HG03025 (cell line): ENCODE data around the gene KCNQ1OT1.

Experiments
- ATAC-seq: cut with Tn5 transposase; IDR thresholded peaks from one replicate; pipeline ENCODE4 v1.9.1; 2021; ENCODE audit warnings: mild to moderate bottlenecking, moderate library complexity; ENCODE audit not compliant: unreplicated experiment, low FRiP score

Gene KCNQ1OT1

DNA sequence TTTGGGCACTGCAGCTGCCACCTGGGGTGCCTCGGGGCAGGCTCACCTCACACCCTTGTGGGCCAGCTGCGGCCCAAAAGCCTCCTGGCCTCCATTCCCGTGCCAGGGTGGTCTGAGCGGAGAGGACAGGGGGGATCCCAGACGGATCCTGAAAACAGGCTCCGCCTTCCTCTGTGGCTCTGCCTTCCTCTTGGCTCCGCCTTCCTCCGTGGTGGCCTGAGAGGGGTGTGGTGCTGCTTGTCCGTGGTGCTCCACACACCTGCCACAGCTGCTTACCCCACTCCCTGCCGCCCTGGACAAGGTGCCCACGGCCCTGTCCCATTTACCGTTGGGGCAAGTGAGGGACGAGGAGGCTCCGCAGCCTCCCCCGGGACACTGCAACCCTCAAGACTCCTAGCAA is 23.2 kb upstream of the KCNQ1OT1 start:
- ATAC-seq, result no peak

DNA sequence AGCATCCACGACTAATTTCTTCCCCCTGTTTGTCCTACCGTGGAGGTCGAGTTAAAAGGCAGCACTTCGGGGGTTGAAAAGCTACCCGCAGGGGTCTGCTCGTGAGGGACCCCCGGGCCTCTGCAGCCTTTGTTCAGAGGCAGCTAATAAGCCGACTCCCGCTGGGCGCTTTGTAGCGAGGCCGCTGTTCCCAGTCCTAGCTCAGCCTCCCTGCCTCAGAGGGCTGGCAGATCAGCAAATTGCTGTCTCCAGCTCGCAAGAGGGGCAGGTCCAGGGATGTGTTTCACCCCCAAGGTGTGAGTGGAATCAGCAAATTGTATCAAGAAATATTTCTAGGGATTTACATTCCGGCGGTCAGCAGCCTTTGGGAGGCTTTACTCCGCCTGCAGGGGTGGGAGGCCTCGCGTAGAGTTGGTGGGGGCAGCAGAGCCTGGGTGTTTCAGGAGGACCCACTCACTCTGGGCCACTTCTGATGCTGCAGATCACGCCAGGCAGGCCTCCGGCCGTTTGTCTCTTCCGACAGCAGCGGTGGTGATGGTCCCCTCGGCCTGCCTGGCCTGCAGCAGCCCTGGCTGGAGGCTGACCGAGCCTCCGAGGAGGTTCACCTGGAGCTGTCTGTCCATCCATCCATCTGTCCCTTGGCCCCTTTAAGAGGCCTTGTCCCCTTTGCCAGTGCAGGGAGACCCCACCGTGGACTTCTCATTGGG is 21.6 kb upstream of the KCNQ1OT1 start:
- no peak for ATAC-seq

DNA sequence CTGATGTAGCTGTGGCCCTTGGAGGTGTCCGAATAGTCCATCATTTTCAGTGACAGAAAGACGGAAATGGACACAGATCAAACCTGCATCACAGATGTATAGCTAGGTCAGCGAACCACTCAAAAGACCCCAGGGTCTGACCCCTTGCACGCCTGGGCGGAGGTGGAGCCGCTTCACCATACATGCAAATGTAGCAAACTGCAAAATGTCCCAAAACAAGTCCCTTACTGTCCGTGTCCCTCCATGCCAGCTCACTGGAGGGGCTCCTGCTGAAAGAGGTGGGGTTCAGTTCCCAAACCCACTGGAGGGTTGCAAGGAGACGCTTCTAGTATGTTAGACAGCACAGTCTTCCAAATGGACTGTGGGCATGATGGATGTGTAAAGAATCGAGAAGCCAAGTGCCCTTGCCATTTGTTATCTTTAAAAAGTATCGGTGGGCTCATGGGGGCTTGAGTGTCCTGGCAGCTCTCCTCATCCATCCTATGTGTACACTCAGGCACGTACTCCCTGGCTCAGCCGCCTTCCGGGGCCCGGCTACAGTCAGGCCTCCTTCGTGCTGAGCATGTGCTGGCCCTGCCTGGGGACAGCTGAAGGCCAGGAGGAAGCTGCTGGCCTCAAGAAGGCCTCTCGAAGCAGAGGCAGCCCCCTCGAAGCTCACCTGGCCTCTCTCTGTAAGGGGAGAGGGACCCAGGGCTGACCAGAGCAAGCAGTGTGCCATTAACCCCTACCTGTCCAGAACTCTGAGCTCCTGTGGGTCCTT is 20.2 kb upstream of the KCNQ1OT1 start:
- ATAC-seq, result no peak

DNA sequence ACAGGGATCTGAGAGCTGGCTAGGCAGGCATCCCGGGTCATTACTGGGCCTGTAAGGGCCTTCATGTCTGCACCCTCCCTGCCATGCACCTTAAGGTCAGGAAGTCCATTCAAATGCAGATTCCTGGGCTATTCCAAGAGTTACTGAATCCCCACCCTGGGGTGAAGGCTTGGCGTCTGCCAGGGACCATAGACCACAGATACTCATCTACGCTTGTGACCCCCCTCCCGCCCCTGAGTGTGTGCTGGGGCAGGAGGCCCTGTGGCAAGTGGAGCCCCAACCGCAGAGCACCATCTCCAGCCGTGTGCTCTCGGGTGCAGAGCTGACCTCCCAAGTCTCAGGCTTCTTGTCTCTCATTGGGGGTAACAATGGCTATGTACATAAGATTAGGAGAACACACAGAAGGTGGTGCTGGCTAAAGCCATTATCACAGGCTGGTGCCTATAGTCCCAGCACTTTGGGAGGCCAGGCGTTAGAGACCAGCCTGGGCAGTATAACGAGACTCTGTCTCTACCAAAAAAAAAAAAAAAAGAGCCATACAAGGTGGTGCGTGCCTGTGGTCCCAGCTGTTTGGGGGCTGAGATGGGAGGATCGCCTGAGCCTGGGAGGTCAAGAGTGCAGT is 19.1 kb upstream of the KCNQ1OT1 start:
- ATAC-seq, result no peak

DNA sequence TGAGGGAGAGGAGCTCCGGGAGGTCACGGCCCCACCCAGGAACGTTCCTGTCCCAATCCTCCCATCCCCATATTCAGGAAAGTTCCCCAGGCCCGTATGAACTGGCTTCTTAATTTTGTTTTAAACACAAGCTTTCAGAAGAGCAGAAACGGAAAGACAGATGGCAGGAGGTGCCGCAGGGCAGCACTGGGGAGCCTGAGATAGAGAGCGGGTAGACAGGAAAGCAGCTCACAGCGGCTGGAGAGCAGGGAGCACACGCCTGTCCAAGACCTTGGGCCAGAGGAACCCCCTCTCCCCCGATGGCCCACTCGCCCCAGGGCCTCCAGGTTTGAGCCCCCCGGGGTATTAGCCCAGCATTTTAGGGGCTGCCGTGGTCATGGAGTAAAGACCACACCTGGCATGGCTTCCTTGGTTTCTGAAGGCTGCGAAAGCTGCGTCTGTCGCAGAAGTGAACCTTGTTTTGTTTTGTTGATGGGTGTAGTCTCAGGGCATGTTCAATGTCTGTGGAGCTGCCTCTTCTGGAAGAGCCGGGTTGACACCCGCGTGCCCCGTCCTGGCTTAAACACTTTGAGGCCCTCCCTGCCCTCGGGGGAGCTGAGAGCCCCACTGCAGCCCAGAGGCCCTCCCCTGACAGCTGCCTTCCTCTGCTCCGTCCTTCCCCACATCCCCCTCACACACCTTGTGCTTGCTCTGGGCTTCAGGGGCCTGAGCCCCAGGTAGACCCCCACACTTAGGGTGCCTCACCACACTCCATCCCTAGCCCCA is 17.9 kb upstream of the KCNQ1OT1 start:
- ATAC-seq, result no peak

DNA sequence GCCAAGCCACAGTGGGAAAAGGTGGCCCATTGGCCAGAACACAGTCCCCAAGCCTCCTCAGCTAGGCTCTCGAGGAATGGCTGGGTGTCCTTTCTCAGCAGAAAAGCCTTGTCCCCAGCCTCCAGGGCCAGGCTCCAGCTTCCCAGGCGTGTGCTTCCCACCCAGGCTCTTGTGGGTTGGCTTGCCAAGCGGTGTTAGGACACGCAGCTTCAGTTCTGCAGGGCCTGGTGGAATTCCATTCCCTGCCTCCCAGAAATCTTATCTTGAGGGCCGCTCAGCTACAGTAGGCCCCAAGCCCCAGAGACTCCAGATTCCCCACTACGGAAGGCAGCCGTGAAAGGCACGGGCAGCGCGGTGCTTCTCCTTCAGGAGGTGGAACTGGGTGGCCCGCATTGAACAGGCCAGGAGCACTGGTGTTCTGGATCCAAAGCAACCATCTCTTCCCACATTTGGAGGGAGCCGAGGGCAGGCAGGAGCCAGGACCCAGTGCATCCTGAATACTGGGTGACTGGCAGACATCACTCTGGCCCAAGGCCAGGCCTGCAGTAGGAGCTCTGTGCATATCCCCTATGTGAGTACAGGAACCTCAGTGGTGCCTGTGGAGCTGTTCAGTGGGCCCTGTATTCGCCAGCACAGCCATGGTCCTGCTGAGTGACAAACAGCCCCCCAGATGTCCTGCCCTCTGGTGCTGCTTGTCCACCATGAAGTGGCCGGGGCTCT is 16.7 kb upstream of the KCNQ1OT1 start:
- no peak for ATAC-seq

DNA sequence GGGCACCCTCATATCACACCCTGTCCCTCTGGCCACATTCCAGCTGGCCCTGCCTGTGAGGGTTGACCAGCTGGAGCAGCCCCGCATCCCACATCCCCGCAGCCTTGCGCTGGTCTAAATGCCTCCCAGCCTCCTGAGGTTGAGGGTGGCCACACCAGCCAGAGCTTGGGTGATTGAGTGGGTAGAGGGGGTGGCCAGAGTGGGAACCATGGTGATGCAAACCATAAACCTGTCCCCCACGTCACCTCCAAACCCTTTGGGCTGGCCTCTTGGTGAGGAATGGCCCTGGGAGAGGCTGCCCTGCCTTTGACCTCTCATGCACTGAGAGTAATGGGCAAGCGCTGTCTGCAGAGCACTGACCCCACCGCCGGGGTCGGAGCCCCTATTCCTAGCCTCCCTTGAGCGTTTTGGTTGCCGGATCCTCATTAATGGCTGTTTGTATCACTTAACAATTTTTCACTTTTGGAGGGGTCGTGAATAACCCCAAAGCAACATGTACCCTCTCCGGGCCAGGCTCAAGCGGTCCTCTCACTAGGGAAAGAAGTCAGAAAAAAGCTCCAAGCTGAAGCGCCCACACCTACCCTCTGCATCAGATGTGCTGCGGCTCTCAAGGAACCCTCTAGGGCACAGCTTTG is 16.0 kb upstream of the KCNQ1OT1 start:
- ATAC-seq, result no peak

DNA sequence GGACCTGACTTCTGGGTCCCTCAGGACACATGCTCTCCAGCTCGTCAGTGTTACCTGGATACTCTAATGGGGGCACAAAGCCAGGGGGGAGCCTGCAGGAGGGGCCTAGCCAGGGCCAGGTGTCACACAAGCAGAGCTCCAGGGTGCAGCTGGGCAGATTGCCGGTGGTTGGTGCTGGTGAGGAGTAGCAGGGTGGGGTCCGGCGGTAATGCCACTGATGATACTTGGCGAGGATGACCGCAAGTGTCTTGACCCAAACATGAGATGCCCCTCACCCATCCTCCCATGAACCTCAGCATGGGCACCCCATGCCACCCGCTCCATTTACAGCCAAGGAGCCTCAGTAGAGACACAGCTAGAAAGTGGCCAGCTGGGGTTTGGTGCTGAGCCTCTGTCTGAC is 15.1 kb upstream of the KCNQ1OT1 start:
- ATAC-seq, result no peak

DNA sequence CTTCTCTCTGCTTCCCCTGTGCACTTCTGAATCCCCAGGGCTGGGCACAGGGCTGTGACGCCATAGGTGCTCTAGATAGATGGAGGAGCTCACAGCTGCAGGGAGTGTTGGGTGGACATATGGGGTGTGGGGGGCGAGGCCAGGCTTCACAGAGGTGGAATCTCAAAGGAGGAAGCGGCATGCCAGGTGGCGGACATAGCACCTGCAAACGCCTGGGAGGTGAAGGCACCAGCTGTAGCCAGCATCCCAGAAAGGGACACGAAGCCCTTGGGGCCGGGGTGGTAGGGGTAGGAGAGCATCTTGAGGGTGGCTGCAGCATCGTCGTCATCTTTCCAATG is 14.6 kb upstream of the KCNQ1OT1 start:
- no peak for ATAC-seq

DNA sequence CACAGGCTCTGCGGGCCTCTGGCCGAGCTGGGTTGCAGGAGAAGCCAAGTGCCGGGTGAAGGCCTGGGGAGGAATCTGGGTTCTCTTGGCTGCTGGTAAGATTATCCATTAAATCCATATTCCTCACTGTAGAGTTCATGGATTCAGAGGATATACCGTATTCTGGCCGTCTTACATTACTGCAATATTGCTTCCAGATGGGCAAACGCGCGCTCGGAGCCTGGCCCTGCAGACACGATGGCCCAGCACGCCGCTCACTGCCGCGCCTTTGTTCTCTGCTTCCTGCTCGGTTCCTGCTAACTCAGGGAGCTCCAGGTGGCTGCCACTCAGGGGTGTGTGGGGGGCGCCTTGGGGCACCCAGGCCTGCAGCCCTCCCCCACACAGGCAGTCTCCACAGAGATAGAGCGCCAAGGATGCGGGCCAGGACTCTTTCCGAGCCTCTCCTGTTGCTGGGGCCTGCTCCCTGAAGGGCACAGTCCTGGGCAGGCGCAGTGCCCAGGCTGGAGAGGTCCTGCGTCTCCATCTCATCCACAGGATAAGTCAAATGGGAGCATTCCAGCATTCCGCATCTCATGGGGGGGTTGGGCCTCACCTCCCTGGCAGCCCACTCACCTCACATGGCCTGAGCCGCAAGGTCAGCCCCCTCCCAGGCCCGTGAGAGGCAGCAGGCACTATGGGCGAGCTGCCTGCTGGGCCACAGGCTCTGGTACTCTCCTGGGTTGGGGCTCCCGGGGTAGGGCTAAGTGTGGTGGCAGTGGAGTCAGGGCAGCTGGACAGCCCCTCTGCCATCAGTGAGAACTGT is 14.1 kb upstream of the KCNQ1OT1 start:
- ATAC-seq, result no peak

DNA sequence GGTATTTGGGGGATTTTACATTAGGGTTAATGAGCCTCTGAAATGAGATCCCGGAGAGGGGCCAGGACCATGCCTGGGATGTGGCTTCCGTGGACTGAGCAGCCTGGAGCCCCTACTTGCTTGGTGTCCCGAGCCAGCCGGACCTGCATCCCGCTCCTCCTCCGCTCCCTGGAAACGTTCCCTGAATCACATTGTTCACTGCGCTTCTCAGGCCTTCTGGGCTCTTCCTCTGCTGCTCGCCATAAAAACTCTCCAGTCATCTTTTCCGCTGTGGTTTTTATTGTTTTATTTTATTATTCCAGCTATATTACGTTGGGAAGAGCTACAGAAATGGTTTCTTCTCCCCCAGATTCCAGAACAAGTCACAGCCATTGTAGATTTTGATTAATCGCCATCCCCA is 13.3 kb upstream of the KCNQ1OT1 start:
- ATAC-seq, result no peak

DNA sequence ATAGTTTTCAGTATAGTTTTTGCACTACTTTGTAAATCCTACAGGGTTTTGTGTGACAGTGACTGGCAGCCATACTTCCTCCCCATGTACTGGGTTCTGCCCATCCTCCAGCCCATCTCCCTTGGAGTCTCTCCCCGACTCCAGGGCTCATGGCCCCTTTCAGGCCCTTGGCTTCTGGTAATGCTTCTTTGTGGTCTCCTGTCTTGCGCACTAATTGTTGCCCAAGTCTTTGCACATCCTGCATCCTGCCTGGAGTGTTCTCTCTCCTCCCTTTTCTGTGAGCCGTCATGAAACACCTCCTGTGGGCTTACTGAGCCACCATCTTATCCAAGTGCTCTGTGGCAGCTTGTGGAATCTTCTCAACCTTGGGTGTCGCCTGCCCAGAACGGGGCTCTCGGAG is 11.4 kb upstream of the KCNQ1OT1 start:
- ATAC-seq, result no peak

DNA sequence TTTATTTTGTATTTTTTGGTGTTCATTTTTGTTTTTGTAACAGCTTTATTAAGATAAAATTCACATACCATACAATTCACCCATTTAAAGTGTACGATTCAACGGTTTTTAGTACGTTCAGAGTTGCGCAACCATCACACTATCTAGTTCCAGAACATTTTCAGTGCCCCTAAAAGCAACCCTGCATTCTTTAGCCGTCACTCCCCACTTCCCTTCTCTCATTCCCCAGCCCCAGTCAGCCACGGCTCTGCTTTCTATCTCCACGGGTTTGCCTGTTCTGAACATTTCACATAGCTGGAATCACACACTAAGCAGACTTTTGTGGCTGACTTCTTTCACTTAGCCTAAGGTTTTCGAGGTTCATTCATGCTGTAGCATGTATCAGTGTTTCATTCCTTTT is 9.6 kb upstream of the KCNQ1OT1 start:
- no peak for ATAC-seq

DNA sequence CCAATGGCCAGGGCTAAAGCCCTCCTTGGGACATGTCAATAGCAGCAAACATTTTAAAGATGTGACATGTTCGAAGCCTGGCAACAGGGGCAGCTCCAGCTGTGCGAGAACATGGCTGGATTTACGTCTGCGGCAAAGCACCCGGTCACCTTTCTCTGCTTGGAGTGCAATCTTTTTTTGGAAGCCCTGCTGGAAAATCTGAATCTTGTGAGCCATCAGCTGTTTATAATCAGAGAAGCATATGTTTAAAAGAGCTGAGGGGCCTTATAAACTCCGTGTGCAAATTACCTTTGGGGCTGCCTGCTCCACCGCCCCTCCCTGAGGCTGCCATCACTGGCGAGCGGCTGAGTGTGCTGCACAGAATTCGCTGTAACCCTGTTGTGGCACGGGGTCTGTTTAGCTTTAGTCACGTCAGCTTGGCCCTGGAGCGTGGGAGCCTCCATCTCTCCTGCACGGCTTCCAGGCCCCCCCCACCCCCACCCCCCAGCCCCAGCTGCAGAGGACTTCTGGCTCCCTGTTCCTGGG is 9.0 kb upstream of the KCNQ1OT1 start:
- no peak for ATAC-seq

DNA sequence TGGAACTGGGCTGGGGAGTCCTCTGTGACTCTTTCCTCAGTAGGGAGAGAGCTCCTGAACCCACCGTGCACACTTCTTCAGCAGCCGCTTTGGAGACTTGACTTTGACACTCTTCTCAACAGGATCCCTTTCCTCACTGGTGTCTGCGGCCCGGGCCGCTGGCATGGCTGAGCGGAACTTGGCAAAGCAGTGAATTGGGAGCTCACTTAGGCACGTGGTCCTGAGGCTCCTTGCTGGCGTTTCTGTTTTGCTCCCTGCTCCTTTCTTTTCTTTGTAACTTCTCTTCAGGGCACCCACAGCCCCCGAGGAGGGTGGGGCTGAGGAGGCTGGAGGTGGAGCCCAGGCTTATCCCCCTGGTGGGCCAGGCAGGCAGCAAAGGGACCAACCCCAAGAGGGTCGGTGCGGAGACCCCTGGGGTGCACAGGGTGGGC is 8.4 kb upstream of the KCNQ1OT1 start:
- no peak for ATAC-seq

DNA sequence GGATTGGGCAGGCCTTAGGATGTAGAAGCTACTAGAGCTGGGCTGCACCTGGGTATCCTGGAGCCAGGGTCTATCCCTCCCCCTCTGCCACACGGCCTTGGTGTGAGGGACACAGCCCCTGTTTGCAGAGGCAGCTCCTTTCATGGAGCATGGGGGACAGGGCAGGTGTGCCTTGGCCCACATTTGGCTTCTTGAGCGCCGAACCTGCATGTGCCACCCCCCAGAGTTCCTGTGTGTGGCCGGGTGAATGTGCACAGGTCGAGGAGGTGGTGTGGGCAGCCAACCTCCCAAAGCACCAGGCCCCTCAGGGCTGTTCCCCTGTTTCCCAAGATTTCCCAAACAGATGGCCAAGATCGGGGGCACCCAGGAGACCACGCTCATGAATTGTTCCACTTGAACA is 7.9 kb upstream of the KCNQ1OT1 start:
- no peak for ATAC-seq

DNA sequence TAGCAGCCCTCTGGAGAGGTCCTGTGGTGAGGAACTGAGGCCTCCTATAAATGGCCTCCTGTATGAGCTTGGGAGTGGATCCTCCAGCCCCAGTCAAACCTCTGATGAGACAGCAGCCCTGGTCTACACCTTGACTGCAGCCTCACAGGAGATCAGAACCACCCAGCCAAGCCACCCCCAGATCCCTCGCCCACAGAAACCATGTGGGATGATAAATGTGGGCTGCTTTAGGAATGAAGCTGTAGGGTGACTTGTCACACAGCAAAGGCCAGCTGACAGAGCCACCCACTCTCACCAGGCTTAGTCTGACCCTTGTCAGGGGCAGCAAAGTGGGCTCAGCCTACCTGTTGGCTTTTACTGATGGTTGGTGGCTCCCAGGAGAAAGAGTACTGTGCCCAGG is 6.5 kb upstream of the KCNQ1OT1 start:
- ATAC-seq, result no peak

DNA sequence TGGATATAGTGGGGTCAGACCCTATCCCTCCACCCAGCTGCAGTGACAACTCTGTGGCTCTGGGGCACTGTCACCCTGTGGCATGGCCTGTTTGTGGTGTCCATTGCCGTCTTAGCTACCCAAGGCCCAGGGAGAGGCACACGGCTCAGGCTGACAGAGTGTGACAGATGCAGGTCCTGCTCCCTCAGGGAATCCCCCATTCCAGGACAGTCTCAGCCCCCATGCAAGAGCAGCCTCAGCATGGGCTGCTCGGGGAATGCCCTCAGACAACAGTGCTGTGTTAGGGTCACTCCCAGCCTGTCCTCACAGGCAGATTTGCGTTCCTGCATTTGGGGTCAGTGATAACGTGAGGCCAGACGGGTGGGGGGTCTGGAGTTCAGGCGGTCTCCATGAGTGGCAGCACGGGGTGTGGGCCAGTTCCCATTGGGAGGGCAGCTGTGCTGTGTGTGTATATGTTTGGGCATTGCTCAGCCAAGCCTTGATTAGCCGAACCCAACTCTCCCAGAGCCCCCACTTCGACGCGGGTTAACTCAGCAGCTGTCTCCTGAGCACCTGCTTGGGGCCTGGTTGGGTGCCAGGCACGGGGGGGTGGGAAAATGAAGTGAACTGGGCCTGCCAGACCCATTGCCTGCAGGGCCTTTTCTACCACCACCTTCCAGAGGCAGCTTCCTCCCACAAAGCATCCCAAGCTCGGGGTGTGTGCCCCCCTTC is 5.3 kb upstream of the KCNQ1OT1 start:
- ATAC-seq, result no peak
